ENCODE data around the gene YJEFN3.

YJEFN3 gene

GRCh38 chr19:19559931-19560330, 31.2 kb downstream of the YJEFN3 start:
- no peak for DNase-seq

GRCh38 chr19:19561946-19562664, 33.4 kb downstream of the YJEFN3 start:
- DNase-seq, result no peak

GRCh38 chr19:19562665-19563347, 34.1 kb downstream of the YJEFN3 start:
- DNase-seq, result no peak

- DNase-seq, result no peak
Observed at GRCh38 chr19:19563348-19563848, 34.7 kb downstream of the YJEFN3 start.

- no peak for DNase-seq
Observed at GRCh38 chr19:19566306-19566705, 37.6 kb downstream of the YJEFN3 start.

- no peak for DNase-seq
Observed at GRCh38 chr19:19567391-19567790, 38.7 kb downstream of the YJEFN3 start.

- DNase-seq, result no peak
Observed at GRCh38 chr19:19568802-19569756, 40.4 kb downstream of the YJEFN3 start.

GRCh38 chr19:19570571-19570970, 41.9 kb downstream of the YJEFN3 start:
- no peak for DNase-seq

- no peak for DNase-seq
Observed at GRCh38 chr19:19571071-19571786, 42.5 kb downstream of the YJEFN3 start.

GRCh38 chr19:19575411-19575810, 46.7 kb downstream of the YJEFN3 start:
- DNase-seq, result peak; percentile 14

GRCh38 chr19:19578252-19578651, 49.5 kb downstream of the YJEFN3 start:
- DNase-seq, result peak; percentile 17

GRCh38 chr19:19579533-19580361, 51.0 kb downstream of the YJEFN3 start:
- DNase-seq, result no peak

GRCh38 chr19:19580418-19580817, 51.7 kb downstream of the YJEFN3 start:
- DNase-seq, result no peak

- no peak for DNase-seq
Observed at GRCh38 chr19:19581391-19581790, 52.7 kb downstream of the YJEFN3 start.

- DNase-seq, result no peak
Observed at GRCh38 chr19:19582471-19582870, 53.8 kb downstream of the YJEFN3 start.

GRCh38 chr19:19584356-19584755, 55.6 kb downstream of the YJEFN3 start:
- no peak for DNase-seq

Data from NCI-H1092 treated with DMSO at 0.1 percent for 48 hours (cell line).